Measurements from ENCODE around the gene UNKL.
"Not testable (repeated sequence)": the region's sequence is repeated elsewhere in the genome, so short reads cannot be mapped to it uniquely, and the experiment has no call there.

UNKL gene

GRCh38 chr16:1328136-1328535 lies 86.4 kb downstream of the UNKL start:
- DNase-seq (ENCODE audit: low spot score in 2 of 2); H3K4me3 ChIP-seq; H3K9me3 ChIP-seq; in situ Hi-C loops (cut with MboI; ENCODE audit: low sequenced_read_pairs); H3K4me1 ChIP-seq: not testable (repeated sequence)
- H3K27me3 ChIP-seq (ENCODE audit: low read depth): peaks cover 17% of the 10 kb centered on the region
- H3K36me3 ChIP-seq (replicated peaks): peaks cover 18% of the 10 kb centered on the region

- peaks cover 20% of the 10 kb centered on the region for H3K36me3 ChIP-seq (replicated peaks)
- peaks cover 5% of the 10 kb centered on the region; the same call in 1 of the 2 replicates for H3K9me3 ChIP-seq
- no peak for DNase-seq (ENCODE audit: low spot score in 2 of 2)
- peaks cover 12% of the 10 kb centered on the region for H3K27me3 ChIP-seq (ENCODE audit: low read depth)
- no peak overlapping the region for H3K4me3 ChIP-seq
- no peaks in the 10 kb centered on the region for H3K4me1 ChIP-seq
- in situ Hi-C loops (cut with MboI; ENCODE audit: low sequenced_read_pairs): no loop called here
Measured at GRCh38 chr16:1327619-1327947, 86.9 kb downstream of the UNKL start.

- in situ Hi-C loops (cut with MboI; ENCODE audit: low sequenced_read_pairs): no loop called here
- H3K27me3 ChIP-seq (ENCODE audit: low read depth): peaks cover 7% of the 10 kb centered on the region
- peaks cover 20% of the 10 kb centered on the region for H3K36me3 ChIP-seq (replicated peaks)
- H3K9me3 ChIP-seq: peaks cover 5% of the 10 kb centered on the region; the same call in 1 of the 2 replicates
- no peak for DNase-seq (ENCODE audit: low spot score in 2 of 2)
- no peaks in the 10 kb centered on the region for H3K4me1 ChIP-seq
- no peak overlapping the region for H3K4me3 ChIP-seq
Measured at GRCh38 chr16:1326946-1327618, 87.4 kb downstream of the UNKL start.

- H3K36me3 ChIP-seq (replicated peaks): peaks cover 22% of the 10 kb centered on the region
- DNase-seq (ENCODE audit: low spot score in 2 of 2): no peak
- H3K9me3 ChIP-seq: peaks cover 5% of the 10 kb centered on the region; the same call in 1 of the 2 replicates
- in situ Hi-C loops (cut with MboI; ENCODE audit: low sequenced_read_pairs): no loop called here
- no peak overlapping the region for H3K4me3 ChIP-seq
- no peaks in the 10 kb centered on the region; the same call in 1 of the 2 replicates for H3K27me3 ChIP-seq (ENCODE audit: low read depth)
- no peaks in the 10 kb centered on the region for H3K4me1 ChIP-seq
Measured at GRCh38 chr16:1326391-1326790, 88.1 kb downstream of the UNKL start.

- peaks cover 25% of the 10 kb centered on the region for H3K36me3 ChIP-seq (replicated peaks)
- no peak for DNase-seq (ENCODE audit: low spot score in 2 of 2)
- in situ Hi-C loops (cut with MboI; ENCODE audit: low sequenced_read_pairs): no loop called here
- no peaks in the 10 kb centered on the region for H3K4me1 ChIP-seq
- H3K27me3 ChIP-seq (ENCODE audit: low read depth): no peaks in the 10 kb centered on the region
- H3K9me3 ChIP-seq: peaks cover 5% of the 10 kb centered on the region; the same call in 1 of the 2 replicates
- no peak overlapping the region for H3K4me3 ChIP-seq
Measured at GRCh38 chr16:1325673-1326371, 88.7 kb downstream of the UNKL start.

- in situ Hi-C loops (cut with MboI; ENCODE audit: low sequenced_read_pairs): no loop called here
- Histone ChIP-seq H3K27me3 (ENCODE audit: low read depth) (no peaks in the 10 kb centered on the region), H3K4me3 (no peak overlapping the region), H3K4me1 (no peaks in the 10 kb centered on the region), H3K9me3 (peaks cover 2% of the 10 kb centered on the region; the same call in 1 of the 2 replicates), H3K36me3 (replicated peaks) (peaks cover 30% of the 10 kb centered on the region)
- no peak for DNase-seq (ENCODE audit: low spot score in 2 of 2)
Measured at GRCh38 chr16:1325261-1325660, 89.2 kb downstream of the UNKL start.

- Histone ChIP-seq H3K27me3 (ENCODE audit: low read depth) (no peaks in the 10 kb centered on the region), H3K4me3 (no peak overlapping the region), H3K36me3 (replicated peaks) (peaks cover 39% of the 10 kb centered on the region), H3K9me3 (no peaks in the 10 kb centered on the region), H3K4me1 (no peaks in the 10 kb centered on the region)
- no peak for DNase-seq (ENCODE audit: low spot score in 2 of 2)
- in situ Hi-C loops (cut with MboI; ENCODE audit: low sequenced_read_pairs): no loop called here
Measured at GRCh38 chr16:1324286-1324826, 90.1 kb downstream of the UNKL start.

GRCh38 chr16:1323296-1324239 lies 90.9 kb downstream of the UNKL start:
- Histone ChIP-seq H3K4me1 (no peaks in the 10 kb centered on the region), H3K36me3 (replicated peaks) (peaks cover 47% of the 10 kb centered on the region), H3K9me3 (no peaks in the 10 kb centered on the region), H3K4me3 (no peak overlapping the region), H3K27me3 (ENCODE audit: low read depth) (no peaks in the 10 kb centered on the region)
- in situ Hi-C loops (cut with MboI; ENCODE audit: low sequenced_read_pairs): no loop called here
- DNase-seq (ENCODE audit: low spot score in 2 of 2): no peak

GRCh38 chr16:1322407-1322806 lies 92.1 kb downstream of the UNKL start:
- Histone ChIP-seq H3K9me3 (no peaks in the 10 kb centered on the region), H3K27me3 (ENCODE audit: low read depth) (no peaks in the 10 kb centered on the region), H3K36me3 (replicated peaks) (peaks cover 59% of the 10 kb centered on the region), H3K4me1 (no peaks in the 10 kb centered on the region), H3K4me3 (no peak overlapping the region)
- no peak for DNase-seq (ENCODE audit: low spot score in 2 of 2)
- in situ Hi-C loops (cut with MboI; ENCODE audit: low sequenced_read_pairs): no loop called here

- in situ Hi-C loops (cut with MboI; ENCODE audit: low sequenced_read_pairs): no loop called here
- H3K4me3 ChIP-seq: no peak overlapping the region
- no peaks in the 10 kb centered on the region for H3K4me1 ChIP-seq
- peaks cover 75% of the 10 kb centered on the region for H3K36me3 ChIP-seq (replicated peaks)
- no peak for DNase-seq (ENCODE audit: low spot score in 2 of 2)
- no peaks in the 10 kb centered on the region for H3K27me3 ChIP-seq (ENCODE audit: low read depth)
- no peaks in the 10 kb centered on the region for H3K9me3 ChIP-seq
Measured at GRCh38 chr16:1320658-1321240, 93.8 kb downstream of the UNKL start.

- in situ Hi-C loops (cut with MboI; ENCODE audit: low sequenced_read_pairs): no loop called here
- no peaks in the 10 kb centered on the region for H3K4me1 ChIP-seq
- H3K4me3 ChIP-seq: no peak overlapping the region
- H3K9me3 ChIP-seq: no peaks in the 10 kb centered on the region
- no peak for DNase-seq (ENCODE audit: low spot score in 2 of 2)
- no peaks in the 10 kb centered on the region for H3K27me3 ChIP-seq (ENCODE audit: low read depth)
- H3K36me3 ChIP-seq (replicated peaks): peaks cover 81% of the 10 kb centered on the region
Measured at GRCh38 chr16:1320097-1320496, 94.4 kb downstream of the UNKL start.

- H3K36me3 ChIP-seq (replicated peaks): peaks cover 83% of the 10 kb centered on the region
Measured at GRCh38 chr16:1319041-1319440, 95.5 kb downstream of the UNKL start.

GRCh38 chr16:1318268-1318545 lies 96.3 kb downstream of the UNKL start:
- H3K36me3 ChIP-seq (replicated peaks): peaks cover 81% of the 10 kb centered on the region
- no peaks in the 10 kb centered on the region for H3K9me3 ChIP-seq
- no peak overlapping the region for H3K4me3 ChIP-seq
- in situ Hi-C loops (cut with MboI; ENCODE audit: low sequenced_read_pairs): no loop called here
- DNase-seq (ENCODE audit: low spot score in 2 of 2): no peak
- no peaks in the 10 kb centered on the region for H3K27me3 ChIP-seq (ENCODE audit: low read depth)
- H3K4me1 ChIP-seq: no peaks in the 10 kb centered on the region

More at GRCh38 chr16:1319041-1319440, 95.5 kb downstream of the UNKL start:
- Histone ChIP-seq H3K9me3 (no peaks in the 10 kb centered on the region), H3K4me1 (no peaks in the 10 kb centered on the region), H3K4me3 (no peak overlapping the region), H3K27me3 (ENCODE audit: low read depth) (no peaks in the 10 kb centered on the region)
- in situ Hi-C loops (cut with MboI; ENCODE audit: low sequenced_read_pairs): no loop called here
- DNase-seq (ENCODE audit: low spot score in 2 of 2): no peak

Measured in HAP-1 (cell line).